ENCODE results near the gene HDAC9. TPM values are rescaled to one million over a fixed set of nuclear protein-coding genes. Genes with fewer than 3 reads are reported as not detected.

The HDAC9 gene
- total and polyA plus RNA-seq, 2 experiments from 2014 or later: 32.7 to 101 TPM

GRCh38 chr7:18524248-18524647, 28.7 kb downstream of the HDAC9 start:
- Histone ChIP-seq H3K36me3 (no peaks in the 10 kb centered on the region), H3K4me1 (ENCODE audit: low read depth) (peaks cover 34% of the 10 kb centered on the region), H3K9me3 (ENCODE audit: low read depth) (no peaks in the 10 kb centered on the region), H3K4me3 (no peak overlapping the region), H3K27ac (peak overlapping the region; percentile 4), H3K27me3 (no peaks in the 10 kb centered on the region)
- TF ChIP-seq CTCF (IDR thresholded peaks at IDR 0.05; ENCODE audit: low read depth, low read length): no peak
- no peak for DNase-seq (ENCODE audit: low read depth in 1 of 2, low spot score in 1 of 2)

- peaks cover 22% of the 10 kb centered on the region for H3K4me1 ChIP-seq (ENCODE audit: low read depth)
- TF ChIP-seq CTCF (IDR thresholded peaks at IDR 0.05; ENCODE audit: low read depth, low read length): no peak
- no peaks in the 10 kb centered on the region for H3K36me3 ChIP-seq
- H3K27ac ChIP-seq: peak overlapping the region; percentile 13
- no peak overlapping the region for H3K4me3 ChIP-seq
- no peaks in the 10 kb centered on the region for H3K27me3 ChIP-seq
- H3K9me3 ChIP-seq (ENCODE audit: low read depth): no peaks in the 10 kb centered on the region
- no peak for DNase-seq (ENCODE audit: low read depth in 1 of 2, low spot score in 1 of 2)
Observed at GRCh38 chr7:18526368-18526878, 30.9 kb downstream of the HDAC9 start.

GRCh38 chr7:18529239-18529638, 33.7 kb downstream of the HDAC9 start:
- DNase-seq (ENCODE audit: low read depth in 1 of 2, low spot score in 1 of 2): no peak
- no peak for TF ChIP-seq CTCF (IDR thresholded peaks at IDR 0.05; ENCODE audit: low read depth, low read length)
- Histone ChIP-seq H3K9me3 (ENCODE audit: low read depth) (no peaks in the 10 kb centered on the region), H3K4me1 (ENCODE audit: low read depth) (peaks cover 8% of the 10 kb centered on the region), H3K4me3 (no peak overlapping the region), H3K27ac (no peak overlapping the region), H3K36me3 (no peaks in the 10 kb centered on the region), H3K27me3 (no peaks in the 10 kb centered on the region)

GRCh38 chr7:18530224-18531179, 35.0 kb downstream of the HDAC9 start:
- H3K4me3 ChIP-seq: no peak overlapping the region

GRCh38 chr7:18531539-18531938, 36.0 kb downstream of the HDAC9 start:
- no peak for DNase-seq (ENCODE audit: low read depth in 1 of 2, low spot score in 1 of 2)
- Histone ChIP-seq H3K36me3 (no peaks in the 10 kb centered on the region), H3K27ac (no peak overlapping the region)

More at GRCh38 chr7:18530224-18531179, 35.0 kb downstream of the HDAC9 start:
- Histone ChIP-seq H3K27me3 (no peaks in the 10 kb centered on the region), H3K4me1 (ENCODE audit: low read depth) (peaks cover 5% of the 10 kb centered on the region), H3K9me3 (ENCODE audit: low read depth) (no peaks in the 10 kb centered on the region), H3K36me3 (no peaks in the 10 kb centered on the region), H3K27ac (no peak overlapping the region)
- no peak for DNase-seq (ENCODE audit: low read depth in 1 of 2, low spot score in 1 of 2)
- TF ChIP-seq CTCF (IDR thresholded peaks at IDR 0.05; ENCODE audit: low read depth, low read length): no peak

More at GRCh38 chr7:18531539-18531938, 36.0 kb downstream of the HDAC9 start:
- H3K4me1 ChIP-seq (ENCODE audit: low read depth): no peaks in the 10 kb centered on the region
- no peak overlapping the region for H3K4me3 ChIP-seq
- TF ChIP-seq CTCF (IDR thresholded peaks at IDR 0.05; ENCODE audit: low read depth, low read length): no peak
- H3K27me3 ChIP-seq: no peaks in the 10 kb centered on the region
- H3K9me3 ChIP-seq (ENCODE audit: low read depth): no peaks in the 10 kb centered on the region
